GM12865 (cell line): ENCODE measurements around the gene TAGAP.

ENCODE experiments used
- DNase-seq: peaks from one replicate; pipeline ENCODE4 v3.0.0; 2010; ENCODE audit warnings: low read depth
- H3K4me3 ChIP-seq: 2 replicates; pipeline ENCODE4 v1.5.1; 2011; ENCODE audit warnings: mild to moderate bottlenecking, low read depth, low read length, control low read depth
- TF ChIP-seq, protein P1 (sequence below): IDR thresholded peaks from 2 replicates; pipeline ENCODE4 v1.5.1; 2011; ENCODE audit warnings: low read length, control low read depth, low read depth, inconsistent platforms; ENCODE audit not compliant: insufficient read depth; ENCODE audit errors: missing control alignments

TAGAP gene

DNA sequence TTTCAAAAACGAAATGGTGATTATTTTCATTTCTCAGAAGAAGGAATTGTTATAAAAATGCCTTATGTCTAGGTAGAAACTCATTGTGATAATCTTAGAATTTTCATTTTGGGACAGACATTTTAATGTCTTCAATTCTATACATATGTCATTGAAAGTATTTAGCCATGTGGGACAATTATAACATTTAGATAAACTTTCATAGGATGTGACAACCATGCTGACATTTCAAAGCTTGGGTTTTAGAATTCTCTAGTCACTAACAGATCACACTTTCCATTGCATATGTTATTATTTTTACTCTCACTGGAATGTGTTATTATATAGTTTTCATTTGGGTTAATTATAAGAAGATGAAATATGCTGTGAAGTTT is 4.9 kb downstream of the TAGAP start:
- H3K4me3 ChIP-seq: peak overlapping the region; percentile 4; the same call in 1 of the 2 replicates
- TF ChIP-seq, protein P1, sequence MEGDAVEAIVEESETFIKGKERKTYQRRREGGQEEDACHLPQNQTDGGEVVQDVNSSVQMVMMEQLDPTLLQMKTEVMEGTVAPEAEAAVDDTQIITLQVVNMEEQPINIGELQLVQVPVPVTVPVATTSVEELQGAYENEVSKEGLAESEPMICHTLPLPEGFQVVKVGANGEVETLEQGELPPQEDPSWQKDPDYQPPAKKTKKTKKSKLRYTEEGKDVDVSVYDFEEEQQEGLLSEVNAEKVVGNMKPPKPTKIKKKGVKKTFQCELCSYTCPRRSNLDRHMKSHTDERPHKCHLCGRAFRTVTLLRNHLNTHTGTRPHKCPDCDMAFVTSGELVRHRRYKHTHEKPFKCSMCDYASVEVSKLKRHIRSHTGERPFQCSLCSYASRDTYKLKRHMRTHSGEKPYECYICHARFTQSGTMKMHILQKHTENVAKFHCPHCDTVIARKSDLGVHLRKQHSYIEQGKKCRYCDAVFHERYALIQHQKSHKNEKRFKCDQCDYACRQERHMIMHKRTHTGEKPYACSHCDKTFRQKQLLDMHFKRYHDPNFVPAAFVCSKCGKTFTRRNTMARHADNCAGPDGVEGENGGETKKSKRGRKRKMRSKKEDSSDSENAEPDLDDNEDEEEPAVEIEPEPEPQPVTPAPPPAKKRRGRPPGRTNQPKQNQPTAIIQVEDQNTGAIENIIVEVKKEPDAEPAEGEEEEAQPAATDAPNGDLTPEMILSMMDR: no peak
- no peak for DNase-seq

DNA sequence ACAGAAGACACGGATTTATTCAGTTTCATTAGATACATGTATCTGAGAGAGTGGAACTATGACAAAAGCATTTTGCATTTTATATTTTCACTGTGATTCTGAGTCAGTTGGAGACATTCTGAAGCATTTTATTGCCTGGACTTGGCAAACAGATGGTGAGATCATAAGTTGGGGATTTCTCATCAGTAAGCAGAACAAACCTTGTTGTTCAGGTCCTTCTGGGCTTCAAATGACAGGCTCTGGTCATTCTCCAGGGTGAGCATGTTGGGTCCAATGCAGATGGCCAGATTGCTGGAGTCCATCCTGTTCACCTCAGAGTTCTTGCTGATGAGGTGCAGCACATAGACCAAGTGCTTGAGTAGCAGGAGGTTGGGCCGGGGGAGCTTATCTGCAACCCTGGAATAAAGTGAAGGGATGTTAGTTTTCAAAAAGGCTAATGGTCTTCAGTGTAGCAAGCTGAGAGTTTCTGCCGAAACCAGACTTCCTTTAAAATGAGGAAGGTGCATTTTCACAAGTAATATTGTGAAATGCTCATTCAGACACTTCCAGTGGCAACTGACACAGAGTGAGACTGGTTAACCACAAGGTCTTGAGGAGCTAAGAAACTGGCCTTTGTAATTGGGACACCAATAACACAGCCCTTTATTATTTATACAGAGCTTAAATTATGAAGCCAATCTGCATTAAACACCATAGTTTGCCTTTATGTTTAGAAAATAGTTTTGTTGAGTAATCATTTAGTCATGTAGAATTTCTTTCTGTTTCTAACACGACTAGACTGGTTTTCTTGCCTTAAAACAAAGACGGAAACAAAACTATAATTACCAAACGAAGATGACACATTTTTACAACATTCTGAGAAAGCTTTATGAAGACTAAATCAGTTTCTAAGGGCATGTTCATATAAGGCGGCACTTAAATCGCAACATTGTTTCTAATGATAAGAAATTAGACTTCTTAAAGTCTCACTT is 5.6 kb downstream of the TAGAP start:
- TF ChIP-seq, protein P1: no peak
- H3K4me3 ChIP-seq: peak overlapping the region; percentile 29; the same call in 1 of the 2 replicates
- DNase-seq: peak; percentile 91

DNA sequence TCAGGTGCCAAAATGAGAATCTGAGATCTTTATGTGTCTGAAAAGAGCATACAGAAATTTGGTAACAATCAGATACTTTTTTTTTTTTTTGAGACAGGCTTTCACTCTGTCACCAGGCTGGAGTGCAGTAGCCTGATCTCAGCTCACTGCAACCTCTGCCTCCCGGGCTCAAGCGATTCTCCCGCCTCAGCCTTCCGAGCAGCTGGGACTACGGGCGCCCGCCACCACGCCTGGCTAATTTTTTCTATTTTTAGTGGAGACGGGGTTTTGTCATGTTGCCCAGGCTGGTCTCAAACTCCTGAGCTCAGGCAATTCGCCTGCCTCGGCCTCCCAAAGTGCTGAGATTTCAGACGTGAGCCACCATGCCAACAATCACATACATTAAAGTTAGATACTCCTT is 6.5 kb downstream of the TAGAP start:
- DNase-seq: peak; percentile 40
- peak overlapping the region; percentile 29 for H3K4me3 ChIP-seq

DNA sequence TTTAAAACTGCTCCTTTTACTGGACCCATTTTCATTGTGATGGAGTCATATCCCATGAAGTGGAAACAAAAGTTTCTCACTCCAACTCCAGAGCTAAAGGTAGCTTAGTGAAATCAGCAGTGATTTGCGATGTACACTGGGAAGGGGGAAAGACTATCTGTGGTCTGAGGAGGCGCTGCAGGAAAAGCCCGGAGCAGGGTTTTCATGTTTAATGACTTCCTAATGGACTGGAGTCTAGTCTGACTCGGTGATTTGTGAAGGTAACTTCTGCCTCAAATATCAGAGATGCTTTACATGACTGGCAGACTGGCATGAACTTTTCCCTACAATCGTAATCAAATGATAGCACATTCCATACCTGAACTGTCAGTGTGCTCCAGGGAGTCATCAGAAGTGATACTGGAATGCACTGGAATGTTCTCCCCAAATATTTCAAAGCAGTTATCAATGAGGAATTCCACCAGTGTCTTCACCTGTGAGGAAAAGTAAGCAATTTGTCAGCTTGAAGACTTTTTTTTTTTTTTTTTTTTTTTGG is 7.0 kb downstream of the TAGAP start:
- H3K4me3 ChIP-seq: peak overlapping the region; percentile 9; the same call in 1 of the 2 replicates
- TF ChIP-seq, protein P1: no peak
- no peak for DNase-seq

DNA sequence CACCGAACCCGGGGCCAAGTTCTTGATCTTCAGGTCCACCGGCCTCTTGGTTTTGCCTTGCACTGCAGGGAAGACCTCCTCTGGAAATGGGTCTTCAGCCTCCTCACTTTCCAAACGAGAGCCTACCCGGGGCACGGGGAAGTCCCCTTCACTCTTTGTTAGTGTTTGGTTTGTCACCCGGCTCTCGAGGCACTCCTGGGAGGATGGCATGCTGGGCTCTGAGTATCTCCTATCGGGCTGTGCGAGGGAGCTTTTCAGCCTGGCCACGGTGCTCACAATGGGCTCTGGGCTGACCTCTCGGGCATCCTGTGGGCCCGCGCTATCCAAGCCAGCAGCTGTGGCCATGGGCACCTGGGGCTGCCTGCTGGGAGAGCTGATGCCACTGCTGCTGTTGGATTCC is 8.1 kb downstream of the TAGAP start:
- no peak for DNase-seq
- no peak overlapping the region for H3K4me3 ChIP-seq
- TF ChIP-seq, protein P1: no peak

DNA sequence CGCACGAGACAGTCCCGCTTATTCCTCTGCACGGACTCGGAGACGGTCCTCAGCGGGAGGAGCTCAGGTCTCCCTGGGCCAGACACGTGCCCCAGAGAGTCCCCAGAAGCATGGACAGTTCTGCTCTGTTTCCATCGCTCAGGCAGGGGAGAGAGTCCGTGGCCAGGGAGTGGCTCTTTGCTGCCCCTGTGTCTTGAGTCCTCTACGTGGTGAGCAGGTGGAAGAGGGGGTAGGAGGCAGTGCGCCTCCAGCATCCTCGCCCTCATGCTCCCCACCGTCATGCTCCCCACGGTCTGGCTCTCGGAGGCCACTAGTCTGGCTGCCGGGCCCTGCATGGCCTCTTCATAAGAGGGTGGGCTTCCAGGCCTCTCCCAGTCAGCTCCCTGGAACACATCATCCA is 8.9 kb downstream of the TAGAP start:
- TF ChIP-seq, protein P1: no peak
- DNase-seq: no peak
- H3K4me3 ChIP-seq: no peak overlapping the region

DNA sequence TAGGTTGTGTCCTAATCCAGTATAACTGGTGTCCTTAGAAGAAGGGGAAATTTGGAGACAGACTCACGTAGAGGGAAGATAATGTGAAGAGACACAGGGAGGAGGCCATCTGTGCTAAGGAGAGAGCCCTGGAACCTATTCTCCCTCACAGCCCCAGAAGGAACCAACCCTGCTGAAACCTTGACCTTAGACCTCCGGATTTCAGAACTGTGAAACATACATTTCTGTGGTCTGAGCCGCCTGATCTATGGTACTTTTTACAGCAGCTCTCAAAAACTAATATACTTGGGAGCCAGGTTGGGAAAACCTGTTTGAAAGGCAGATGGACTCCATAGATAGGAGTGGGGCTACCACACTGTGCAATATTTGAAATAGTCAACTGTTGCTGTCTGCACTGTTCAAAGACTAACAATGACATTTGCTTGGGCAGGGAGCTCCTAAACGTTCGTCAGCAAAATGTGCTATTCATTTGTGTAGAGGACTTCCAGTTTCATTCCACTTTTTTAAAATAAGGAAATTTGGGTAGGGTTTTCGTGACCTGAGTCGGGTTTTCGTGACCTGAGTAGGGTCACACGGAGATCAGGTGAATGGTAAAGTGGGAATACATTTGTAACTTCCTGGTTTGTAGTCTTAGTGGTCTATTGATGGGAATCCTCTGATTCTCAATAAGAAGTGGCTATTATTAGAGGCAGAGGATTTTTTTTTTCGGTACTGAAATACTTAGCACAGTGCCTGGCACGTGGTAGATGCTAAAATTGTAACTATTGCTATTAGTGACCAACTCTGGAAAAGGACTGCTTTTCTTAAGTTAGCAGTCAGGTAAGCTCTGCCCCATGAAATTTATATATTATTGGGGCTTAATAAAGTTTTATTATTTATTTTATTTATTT is 11.4 kb downstream of the TAGAP start:
- no peak overlapping the region for H3K4me3 ChIP-seq
- TF ChIP-seq, protein P1: no peak
- no peak for DNase-seq
